Neural cell (in vitro differentiated cells): ENCODE results near the gene BDKRB1. TPM values are rescaled to one million over a fixed set of nuclear protein-coding genes. Genes with fewer than 3 reads are reported as not detected.

ENCODE experiments used
- H2AFZ ChIP-seq: fragments of 200-600, 300-800 bp; sonication (generic), shearing (Covaris generic); 2 replicates; pipeline ENCODE4 v1.6.0; 2014; ENCODE audit warnings: low read depth, mild to moderate bottlenecking, antibody characterized with exemption, low read length, moderate library complexity
- H3F3A ChIP-seq: fragments of 200-600 bp; shearing (Covaris generic); 2 replicates; pipeline ENCODE4 v1.6.1; 2016; ENCODE audit warnings: mild to moderate bottlenecking, moderate library complexity, mixed read lengths, antibody characterized with exemption, low read length; ENCODE audit not compliant: insufficient read depth, poor library complexity, severe bottlenecking
- H3K27ac ChIP-seq: fragments of 200-600, 300-800 bp; sonication (generic), shearing (Covaris generic); 2 replicates; pipeline ENCODE4 v1.5.1; 2014; ENCODE audit warnings: mild to moderate bottlenecking, low read length, moderate library complexity
- H3K27me3 ChIP-seq: fragments of 300-800, 200-600 bp; sonication (generic), shearing (Covaris generic); 2 replicates; pipeline ENCODE4 v1.6.0; 2014; ENCODE audit warnings: mild to moderate bottlenecking, low read depth, low read length, moderate library complexity; ENCODE audit not compliant: insufficient read depth
- H3K36me3 ChIP-seq: fragments of 300-800, 200-600 bp; sonication (generic), shearing (Covaris generic); 2 replicates; pipeline ENCODE4 v1.5.1; 2014; ENCODE audit warnings: mild to moderate bottlenecking, antibody characterized with exemption, low read length, moderate library complexity; ENCODE audit not compliant: insufficient read depth
- H3K4me2 ChIP-seq: fragments of 300-800, 200-600 bp; sonication (generic), shearing (Covaris generic); 2 replicates; pipeline ENCODE4 v1.6.0; 2014; ENCODE audit warnings: mild to moderate bottlenecking, low read length
- H3K4me3 ChIP-seq: fragments of 300-800, 200-600 bp; sonication (generic), shearing (Covaris generic); 2 replicates; pipeline ENCODE4 v1.5.1; 2014; ENCODE audit warnings: mild to moderate bottlenecking, low read length, moderate library complexity
- H3K79me2 ChIP-seq: fragments of 200-600 bp; shearing (Covaris generic); replicated peaks from 2 replicates; pipeline ENCODE4 v1.6.0; 2014; ENCODE audit warnings: mild to moderate bottlenecking, low read length, moderate library complexity; ENCODE audit not compliant: insufficient read depth
- H3K9ac ChIP-seq: fragments of 300-800, 200-600 bp; sonication (generic), shearing (Covaris generic); 2 replicates; pipeline ENCODE4 v1.6.1; 2016; ENCODE audit warnings: mild to moderate bottlenecking, low read length, mixed read lengths
- H3K9me2 ChIP-seq: fragments of 200-600 bp; shearing (Covaris generic); 2 replicates; pipeline ENCODE4 v1.6.1; 2016; ENCODE audit warnings: mild to moderate bottlenecking, low read length, mixed read lengths; ENCODE audit not compliant: insufficient read depth
- H3K9me3 ChIP-seq: fragments of 200-600, 300-800 bp; sonication (generic), shearing (Covaris generic); 2 replicates; pipeline ENCODE4 v1.6.1; 2016; ENCODE audit warnings: mild to moderate bottlenecking, mixed run types, low read length, moderate library complexity, mixed read lengths
- H4K20me1 ChIP-seq: fragments of 200-600 bp; shearing (Covaris generic); 2 replicates; pipeline ENCODE4 v1.6.1; 2016; ENCODE audit warnings: mild to moderate bottlenecking, mixed run types; ENCODE audit not compliant: insufficient read depth
- EP300 ChIP-seq: fragments of 450-650 bp; conservative IDR thresholded peaks from 2 replicates; pipeline ENCODE4 v1.6.1; 2014; ENCODE audit warnings: antibody characterized with exemption, mild to moderate bottlenecking, moderate library complexity; ENCODE audit not compliant: poor library complexity, severe bottlenecking
- EZH2 ChIP-seq: fragments of 200-600, 300-800 bp; shearing (Covaris generic), sonication (generic); IDR thresholded peaks from 2 replicates; pipeline ENCODE4 v1.6.1; 2014; ENCODE audit warnings: antibody characterized with exemption, low read length, borderline replicate concordance, mild to moderate bottlenecking; ENCODE audit not compliant: insufficient read depth, poor library complexity, severe bottlenecking
- MXI1 ChIP-seq: fragments of 450-650 bp; conservative IDR thresholded peaks from 2 replicates; pipeline ENCODE4 v1.6.1; 2014; ENCODE audit warnings: antibody characterized with exemption, mild to moderate bottlenecking; ENCODE audit not compliant: poor library complexity, severe bottlenecking
- POLR2AphosphoS5 ChIP-seq: IDR thresholded peaks from 2 replicates; pipeline ENCODE4 v1.6.1; 2012
- RAD21 ChIP-seq: fragments of 450-650 bp; conservative IDR thresholded peaks from 2 replicates; pipeline ENCODE4 v1.6.1; 2014; ENCODE audit warnings: antibody characterized with exemption, mild to moderate bottlenecking, moderate library complexity
- SMC3 ChIP-seq: fragments of 450-650 bp; conservative IDR thresholded peaks from 2 replicates; pipeline ENCODE4 v1.6.1; 2014; ENCODE audit warnings: antibody characterized with exemption, mild to moderate bottlenecking, moderate library complexity; ENCODE audit not compliant: poor library complexity
- TAF1 ChIP-seq: IDR thresholded peaks from 2 replicates; pipeline ENCODE4 v1.6.1; 2012; ENCODE audit warnings: low read depth
- polyA plus RNA-seq: library from polyadenylated mRNA; depleted of rRNA; stranded (reverse); fragments of >200 nt; gene quantifications from 2 replicates; pipeline ENCODE4 v1.2.3, GENCODE V29; 2014
- TF ChIP-seq, protein P1 (sequence below): IDR thresholded peaks from 2 replicates; pipeline ENCODE4 v1.6.1; 2012; ENCODE audit warnings: borderline replicate concordance
- TF ChIP-seq, protein P2 (sequence below): fragments of 450-650 bp; IDR thresholded peaks from 2 replicates; pipeline ENCODE4 v1.5.1; 2014; ENCODE audit warnings: antibody characterized with exemption, mild to moderate bottlenecking, moderate library complexity; ENCODE audit not compliant: poor library complexity, severe bottlenecking

The BDKRB1 gene
- polyA plus RNA-seq, 1 donor from 2014 or later: not detected

DNA sequence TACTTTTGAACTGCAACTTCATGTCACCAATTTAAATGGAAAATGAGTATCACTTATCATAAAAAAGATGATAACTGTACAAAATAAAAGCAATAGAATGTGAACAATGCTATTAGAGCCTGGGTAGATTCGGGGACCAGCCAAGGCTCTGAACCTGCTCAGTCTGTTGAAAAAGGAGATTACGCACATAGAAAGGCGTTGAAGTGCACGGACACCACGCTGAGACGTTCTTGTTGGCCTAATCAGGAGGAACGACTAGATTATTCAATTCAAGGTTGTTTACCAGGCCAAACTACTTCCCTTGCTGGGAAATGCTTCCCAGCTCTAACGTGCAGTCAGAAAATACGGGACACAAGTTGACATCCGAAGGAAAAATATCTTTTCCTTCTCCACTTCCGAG lies 23.5 kb upstream of the BDKRB1 start:
- Histone ChIP-seq H4K20me1 (no peaks in the 10 kb centered on the region), H3K4me3 (no peak overlapping the region), H3K79me2 (no peaks in the 10 kb centered on the region), H3K9me2 (no peaks in the 10 kb centered on the region), H3K9ac (no peak overlapping the region), H3K27me3 (no peaks in the 10 kb centered on the region), H2AFZ (no peak overlapping the region), H3K9me3 (no peaks in the 10 kb centered on the region), H3F3A (no peaks in the 10 kb centered on the region), H3K27ac (no peak overlapping the region), H3K4me2 (no peak overlapping the region), H3K36me3 (no peaks in the 10 kb centered on the region)
- TF ChIP-seq, protein P1, sequence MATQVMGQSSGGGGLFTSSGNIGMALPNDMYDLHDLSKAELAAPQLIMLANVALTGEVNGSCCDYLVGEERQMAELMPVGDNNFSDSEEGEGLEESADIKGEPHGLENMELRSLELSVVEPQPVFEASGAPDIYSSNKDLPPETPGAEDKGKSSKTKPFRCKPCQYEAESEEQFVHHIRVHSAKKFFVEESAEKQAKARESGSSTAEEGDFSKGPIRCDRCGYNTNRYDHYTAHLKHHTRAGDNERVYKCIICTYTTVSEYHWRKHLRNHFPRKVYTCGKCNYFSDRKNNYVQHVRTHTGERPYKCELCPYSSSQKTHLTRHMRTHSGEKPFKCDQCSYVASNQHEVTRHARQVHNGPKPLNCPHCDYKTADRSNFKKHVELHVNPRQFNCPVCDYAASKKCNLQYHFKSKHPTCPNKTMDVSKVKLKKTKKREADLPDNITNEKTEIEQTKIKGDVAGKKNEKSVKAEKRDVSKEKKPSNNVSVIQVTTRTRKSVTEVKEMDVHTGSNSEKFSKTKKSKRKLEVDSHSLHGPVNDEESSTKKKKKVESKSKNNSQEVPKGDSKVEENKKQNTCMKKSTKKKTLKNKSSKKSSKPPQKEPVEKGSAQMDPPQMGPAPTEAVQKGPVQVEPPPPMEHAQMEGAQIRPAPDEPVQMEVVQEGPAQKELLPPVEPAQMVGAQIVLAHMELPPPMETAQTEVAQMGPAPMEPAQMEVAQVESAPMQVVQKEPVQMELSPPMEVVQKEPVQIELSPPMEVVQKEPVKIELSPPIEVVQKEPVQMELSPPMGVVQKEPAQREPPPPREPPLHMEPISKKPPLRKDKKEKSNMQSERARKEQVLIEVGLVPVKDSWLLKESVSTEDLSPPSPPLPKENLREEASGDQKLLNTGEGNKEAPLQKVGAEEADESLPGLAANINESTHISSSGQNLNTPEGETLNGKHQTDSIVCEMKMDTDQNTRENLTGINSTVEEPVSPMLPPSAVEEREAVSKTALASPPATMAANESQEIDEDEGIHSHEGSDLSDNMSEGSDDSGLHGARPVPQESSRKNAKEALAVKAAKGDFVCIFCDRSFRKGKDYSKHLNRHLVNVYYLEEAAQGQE: no peak
- TF ChIP-seq RAD21 (no peak), POLR2AphosphoS5 (no peak), EZH2 (no peak), EP300 (no peak), MXI1 (no peak), SMC3 (no peak)
- TF ChIP-seq, protein P2, sequence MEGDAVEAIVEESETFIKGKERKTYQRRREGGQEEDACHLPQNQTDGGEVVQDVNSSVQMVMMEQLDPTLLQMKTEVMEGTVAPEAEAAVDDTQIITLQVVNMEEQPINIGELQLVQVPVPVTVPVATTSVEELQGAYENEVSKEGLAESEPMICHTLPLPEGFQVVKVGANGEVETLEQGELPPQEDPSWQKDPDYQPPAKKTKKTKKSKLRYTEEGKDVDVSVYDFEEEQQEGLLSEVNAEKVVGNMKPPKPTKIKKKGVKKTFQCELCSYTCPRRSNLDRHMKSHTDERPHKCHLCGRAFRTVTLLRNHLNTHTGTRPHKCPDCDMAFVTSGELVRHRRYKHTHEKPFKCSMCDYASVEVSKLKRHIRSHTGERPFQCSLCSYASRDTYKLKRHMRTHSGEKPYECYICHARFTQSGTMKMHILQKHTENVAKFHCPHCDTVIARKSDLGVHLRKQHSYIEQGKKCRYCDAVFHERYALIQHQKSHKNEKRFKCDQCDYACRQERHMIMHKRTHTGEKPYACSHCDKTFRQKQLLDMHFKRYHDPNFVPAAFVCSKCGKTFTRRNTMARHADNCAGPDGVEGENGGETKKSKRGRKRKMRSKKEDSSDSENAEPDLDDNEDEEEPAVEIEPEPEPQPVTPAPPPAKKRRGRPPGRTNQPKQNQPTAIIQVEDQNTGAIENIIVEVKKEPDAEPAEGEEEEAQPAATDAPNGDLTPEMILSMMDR: no peak

DNA sequence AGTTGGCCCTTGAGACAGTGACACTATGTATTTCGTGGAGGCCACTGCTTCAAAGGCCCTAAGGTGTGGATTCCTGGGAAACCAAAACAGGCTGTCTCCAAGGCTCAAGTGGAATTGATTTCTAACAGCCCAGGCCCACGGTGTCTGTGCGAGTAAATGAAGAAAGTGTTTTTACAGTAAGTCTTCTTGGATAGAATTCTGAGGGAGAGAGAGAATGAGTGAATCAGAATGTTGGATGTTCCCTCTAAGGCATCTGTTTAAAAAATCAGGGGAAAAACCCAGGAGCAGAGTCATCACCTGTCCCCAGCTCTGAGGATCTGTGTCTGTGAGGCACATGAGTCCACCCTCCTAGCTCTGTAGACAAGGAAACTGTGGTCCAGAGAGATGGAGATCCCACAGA lies 22.3 kb upstream of the BDKRB1 start:
- Histone ChIP-seq H3K36me3 (no peaks in the 10 kb centered on the region), H3K4me3 (no peak overlapping the region), H3F3A (no peaks in the 10 kb centered on the region), H3K9me2 (no peaks in the 10 kb centered on the region), H2AFZ (no peak overlapping the region), H3K27ac (no peak overlapping the region), H3K4me2 (no peak overlapping the region), H3K9me3 (no peaks in the 10 kb centered on the region), H3K79me2 (no peaks in the 10 kb centered on the region), H4K20me1 (no peaks in the 10 kb centered on the region), H3K27me3 (no peaks in the 10 kb centered on the region), H3K9ac (no peak overlapping the region)
- no peak for TF ChIP-seq SMC3
- TF ChIP-seq, protein P1: no peak
- no peak for TF ChIP-seq RAD21
- TF ChIP-seq EP300: no peak
- no peak for TF ChIP-seq EZH2
- no peak for TF ChIP-seq MXI1
- TF ChIP-seq, protein P2: no peak
- TF ChIP-seq TAF1: no peak
- no peak for TF ChIP-seq POLR2AphosphoS5
